ENCODE measurements around the gene FOXO1.

Gene FOXO1

DNA sequence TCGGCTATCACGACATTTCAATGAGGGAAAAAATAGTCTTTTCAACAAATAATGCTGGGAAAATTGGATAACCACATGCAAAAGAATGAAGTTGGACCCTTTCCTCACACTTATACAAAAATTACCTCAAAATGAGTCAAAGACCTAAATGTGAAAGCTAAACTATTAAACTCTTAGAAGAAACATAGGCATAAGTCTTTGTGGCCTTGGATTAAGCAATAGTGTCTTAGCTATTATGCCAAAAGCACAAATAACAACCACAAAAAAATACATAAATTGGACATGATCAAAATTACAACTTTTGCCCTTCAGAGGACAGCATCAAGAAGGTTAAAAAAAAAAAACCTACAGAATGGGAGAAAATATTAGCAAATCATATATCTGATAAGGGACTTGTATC is 156.6 kb downstream of the FOXO1 start:
- Histone ChIP-seq H3K27me3 (no peaks in the 10 kb centered on the region), H3K36me3 (no peaks in the 10 kb centered on the region), H3K27ac (no peak overlapping the region), H3K4me1 (peaks cover 0 to 14% (median 7%) of the 10 kb centered on the region in 4 donors), H3K4me3 (no peak overlapping the region), H3K9me3 (no peaks in the 10 kb centered on the region)
- no peak for DNase-seq
- TF ChIP-seq, protein P1, sequence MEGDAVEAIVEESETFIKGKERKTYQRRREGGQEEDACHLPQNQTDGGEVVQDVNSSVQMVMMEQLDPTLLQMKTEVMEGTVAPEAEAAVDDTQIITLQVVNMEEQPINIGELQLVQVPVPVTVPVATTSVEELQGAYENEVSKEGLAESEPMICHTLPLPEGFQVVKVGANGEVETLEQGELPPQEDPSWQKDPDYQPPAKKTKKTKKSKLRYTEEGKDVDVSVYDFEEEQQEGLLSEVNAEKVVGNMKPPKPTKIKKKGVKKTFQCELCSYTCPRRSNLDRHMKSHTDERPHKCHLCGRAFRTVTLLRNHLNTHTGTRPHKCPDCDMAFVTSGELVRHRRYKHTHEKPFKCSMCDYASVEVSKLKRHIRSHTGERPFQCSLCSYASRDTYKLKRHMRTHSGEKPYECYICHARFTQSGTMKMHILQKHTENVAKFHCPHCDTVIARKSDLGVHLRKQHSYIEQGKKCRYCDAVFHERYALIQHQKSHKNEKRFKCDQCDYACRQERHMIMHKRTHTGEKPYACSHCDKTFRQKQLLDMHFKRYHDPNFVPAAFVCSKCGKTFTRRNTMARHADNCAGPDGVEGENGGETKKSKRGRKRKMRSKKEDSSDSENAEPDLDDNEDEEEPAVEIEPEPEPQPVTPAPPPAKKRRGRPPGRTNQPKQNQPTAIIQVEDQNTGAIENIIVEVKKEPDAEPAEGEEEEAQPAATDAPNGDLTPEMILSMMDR (IDR thresholded peaks at IDR 0.05), result no peak
- intact Hi-C loops (cut with DNase I; ENCODE audit: low total_unique reads), result no loop called here

- Histone ChIP-seq H3K4me1 (peaks cover 0 to 24% (median 13%) of the 10 kb centered on the region in 4 donors), H3K9me3 (no peaks in the 10 kb centered on the region), H3K4me3 (no peak overlapping the region), H3K27ac (peak overlapping the region; percentile 18 to 32), H3K36me3 (no peaks in the 10 kb centered on the region), H3K27me3 (no peaks in the 10 kb centered on the region)
- intact Hi-C loops (cut with DNase I; ENCODE audit: low total_unique reads), result no loop called here
- TF ChIP-seq, protein P1 (IDR thresholded peaks at IDR 0.05), result no peak
- no peak for DNase-seq
Measured at GRCh38 chr13:40508767-40509342, 157.6 kb downstream of the FOXO1 start.

GRCh38 chr13:40508127-40508526 is 158.3 kb downstream of the FOXO1 start:
- peak overlapping the region; percentile 18 to 32 for H3K27ac ChIP-seq
- H3K4me1 ChIP-seq, result peaks cover 0 to 30% (median 13%) of the 10 kb centered on the region in 4 donors
- no peaks in the 10 kb centered on the region for H3K9me3 ChIP-seq
- TF ChIP-seq, protein P1 (IDR thresholded peaks at IDR 0.05), result no peak
- no peak overlapping the region for H3K4me3 ChIP-seq
- intact Hi-C loops (cut with DNase I; ENCODE audit: low total_unique reads), result no loop called here
- H3K27me3 ChIP-seq, result no peaks in the 10 kb centered on the region
- no peak for DNase-seq
- H3K36me3 ChIP-seq, result no peaks in the 10 kb centered on the region

DNA sequence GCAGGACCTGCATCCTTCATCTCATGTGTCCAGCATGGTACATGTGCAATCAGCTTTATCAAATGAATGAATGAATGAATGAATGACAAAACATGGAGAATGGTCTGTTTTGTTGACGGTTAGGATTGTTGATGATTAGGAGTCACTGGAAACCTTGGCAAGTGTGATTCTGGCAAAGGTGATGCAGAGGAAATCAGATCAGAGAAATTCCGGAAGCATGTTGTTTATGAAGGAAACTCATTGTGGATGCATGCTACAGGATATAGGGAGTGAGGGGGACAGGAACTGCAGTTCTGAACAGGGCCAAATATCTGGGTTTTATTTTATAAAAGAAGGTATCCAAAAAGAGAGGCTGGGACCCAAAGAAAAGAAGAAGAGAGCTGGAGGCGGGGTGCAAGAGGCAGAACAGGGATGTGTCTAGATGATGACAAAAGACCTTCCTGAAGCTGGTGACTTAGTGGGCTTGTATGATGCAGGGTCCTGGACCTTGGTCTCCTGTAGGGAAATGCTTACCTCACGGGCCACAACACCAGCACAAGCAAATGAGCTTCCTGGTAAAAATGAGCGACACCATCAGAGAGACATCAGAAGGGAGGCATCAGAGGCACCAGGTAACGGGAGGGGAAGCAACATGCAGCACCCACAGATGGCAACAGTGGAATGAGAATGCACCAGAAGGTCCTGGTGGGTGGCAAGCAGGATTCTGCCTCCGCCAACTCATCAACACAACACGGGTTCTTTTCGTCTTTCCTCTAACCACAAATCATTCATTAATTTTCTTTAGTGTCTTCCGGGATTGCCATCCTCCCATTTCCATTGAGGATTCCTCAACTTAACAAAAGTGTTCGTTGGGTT is 159.6 kb downstream of the FOXO1 start:
- intact Hi-C loops (cut with DNase I; ENCODE audit: low total_unique reads), result no loop called here

More for the DNA sequence above, 159.6 kb downstream of the FOXO1 start:
- Histone ChIP-seq H3K36me3 (no peaks in the 10 kb centered on the region), H3K9me3 (no peaks in the 10 kb centered on the region), H3K4me1 (peaks cover 0 to 32% (median 13%) of the 10 kb centered on the region in 4 donors), H3K27ac (no peak overlapping the region), H3K27me3 (no peaks in the 10 kb centered on the region), H3K4me3 (no peak overlapping the region)
- TF ChIP-seq, protein P1 (IDR thresholded peaks at IDR 0.05), result no peak
- DNase-seq, result no peak

All from tibial artery (tissue), 4 donors.